ENCODE data around the gene BEND7. TPM values are rescaled to one million over a fixed set of nuclear protein-coding genes. Genes with fewer than 3 reads are reported as not detected.

BEND7 gene
- total and polyA plus RNA-seq, 7 donors: 6.1 to 27.6 (median 21.6) TPM

- TF ChIP-seq, protein P1, sequence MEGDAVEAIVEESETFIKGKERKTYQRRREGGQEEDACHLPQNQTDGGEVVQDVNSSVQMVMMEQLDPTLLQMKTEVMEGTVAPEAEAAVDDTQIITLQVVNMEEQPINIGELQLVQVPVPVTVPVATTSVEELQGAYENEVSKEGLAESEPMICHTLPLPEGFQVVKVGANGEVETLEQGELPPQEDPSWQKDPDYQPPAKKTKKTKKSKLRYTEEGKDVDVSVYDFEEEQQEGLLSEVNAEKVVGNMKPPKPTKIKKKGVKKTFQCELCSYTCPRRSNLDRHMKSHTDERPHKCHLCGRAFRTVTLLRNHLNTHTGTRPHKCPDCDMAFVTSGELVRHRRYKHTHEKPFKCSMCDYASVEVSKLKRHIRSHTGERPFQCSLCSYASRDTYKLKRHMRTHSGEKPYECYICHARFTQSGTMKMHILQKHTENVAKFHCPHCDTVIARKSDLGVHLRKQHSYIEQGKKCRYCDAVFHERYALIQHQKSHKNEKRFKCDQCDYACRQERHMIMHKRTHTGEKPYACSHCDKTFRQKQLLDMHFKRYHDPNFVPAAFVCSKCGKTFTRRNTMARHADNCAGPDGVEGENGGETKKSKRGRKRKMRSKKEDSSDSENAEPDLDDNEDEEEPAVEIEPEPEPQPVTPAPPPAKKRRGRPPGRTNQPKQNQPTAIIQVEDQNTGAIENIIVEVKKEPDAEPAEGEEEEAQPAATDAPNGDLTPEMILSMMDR (IDR thresholded peaks at IDR 0.05): no peak
- Histone ChIP-seq H3K4me1 (no peaks in the 10 kb centered on the region), H3K27me3 (ENCODE audit: insufficient read depth in 3 of 3, low read length in 2 of 3) (peaks cover 0 to 3% (median 0%) of the 10 kb centered on the region in 3 donors), H3K36me3 (ENCODE audit: insufficient read depth in 1 of 2, low read depth in 1 of 2) (no peaks in the 10 kb centered on the region), H3K27ac (no peak overlapping the region), H3K4me3 (no peak overlapping the region), H3K9me3 (no peaks in the 10 kb centered on the region)
- DNase-seq (no peak), ATAC-seq (no peak)
- intact Hi-C loops (cut with DNase I): no loop called here
- 76 to 80% (median 78%) methylated on average over 8 of the region's 8 CpGs for WGBS, 3 donors
Observed at GRCh38 chr10:13402021-13402420, 126.8 kb downstream of the BEND7 start.

- WGBS, 3 donors: 95 to 97% (median 96%) methylated on average over 3 of the region's 3 CpGs
- intact Hi-C loops (cut with DNase I): no loop called here
- Histone ChIP-seq H3K27ac (no peak overlapping the region), H3K4me3 (no peak overlapping the region), H3K9me3 (no peaks in the 10 kb centered on the region), H3K27me3 (ENCODE audit: insufficient read depth in 3 of 3, low read length in 2 of 3) (peaks cover 0 to 3% (median 3%) of the 10 kb centered on the region in 3 donors), H3K4me1 (no peaks in the 10 kb centered on the region), H3K36me3 (ENCODE audit: insufficient read depth in 1 of 2, low read depth in 1 of 2) (no peaks in the 10 kb centered on the region)
- ATAC-seq (no peak), DNase-seq (no peak)
- TF ChIP-seq, protein P1 (IDR thresholded peaks at IDR 0.05): no peak
Observed at GRCh38 chr10:13401142-13401541, 127.7 kb downstream of the BEND7 start.

DNA sequence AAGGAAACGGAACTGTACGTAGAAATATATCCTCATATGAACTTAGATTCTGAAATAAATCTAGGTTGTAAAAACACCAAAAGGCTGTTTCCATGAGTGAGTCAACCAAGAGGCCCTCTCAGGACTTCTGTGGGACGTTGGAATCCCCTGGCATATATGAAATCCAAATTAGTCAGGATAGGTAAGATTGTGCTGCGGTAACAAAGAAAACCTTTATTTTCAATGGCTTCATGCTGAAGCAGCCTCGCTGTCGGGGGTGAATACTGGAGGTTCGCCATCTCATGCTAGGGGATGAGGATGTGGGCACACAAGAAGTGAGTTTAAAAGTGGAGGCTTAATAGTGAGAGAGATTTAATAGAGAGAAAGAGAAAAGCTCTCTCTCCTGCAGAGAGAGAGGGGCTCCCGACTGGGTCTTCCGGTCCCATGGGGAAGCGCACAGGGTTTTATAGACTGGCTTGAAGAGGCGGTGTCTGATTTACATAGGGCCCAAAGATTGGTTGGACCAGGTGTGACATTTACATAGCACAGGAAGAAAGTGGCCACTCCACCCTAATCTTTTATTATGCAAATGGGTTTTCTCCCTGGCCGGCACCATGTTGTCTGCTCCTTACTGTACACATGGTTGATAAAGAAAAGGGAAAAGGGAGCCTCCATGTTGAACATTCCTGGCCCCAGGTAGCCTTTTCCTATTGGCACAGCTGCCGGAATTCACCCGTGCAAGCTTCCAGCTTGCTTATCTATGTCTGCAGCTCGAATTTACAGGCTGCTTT lies 128.4 kb downstream of the BEND7 start:
- no peak overlapping the region for H3K27ac ChIP-seq
- TF ChIP-seq, protein P1 (IDR thresholded peaks at IDR 0.05): no peak
- H3K36me3 ChIP-seq (ENCODE audit: insufficient read depth in 1 of 2, low read depth in 1 of 2): no peaks in the 10 kb centered on the region
- H3K4me3 ChIP-seq: no peak overlapping the region
- no peaks in the 10 kb centered on the region for H3K9me3 ChIP-seq
- intact Hi-C loops (cut with DNase I): no loop called here
- 66 to 74% (median 71%) methylated on average over 15 of the region's 15 CpGs for WGBS, 3 donors
- H3K4me1 ChIP-seq: no peaks in the 10 kb centered on the region
- H3K27me3 ChIP-seq (ENCODE audit: insufficient read depth in 3 of 3, low read length in 2 of 3): peaks cover 0 to 3% (median 3%) of the 10 kb centered on the region in 3 donors
- DNase-seq (no peak), ATAC-seq (no peak)

- H3K4me1 ChIP-seq: no peaks in the 10 kb centered on the region
- peaks cover 0 to 3% (median 3%) of the 10 kb centered on the region in 3 donors for H3K27me3 ChIP-seq (ENCODE audit: insufficient read depth in 3 of 3, low read length in 2 of 3)
- ATAC-seq (no peak), DNase-seq (no peak)
- no peak overlapping the region for H3K4me3 ChIP-seq
- intact Hi-C loops (cut with DNase I): no loop called here
- TF ChIP-seq, protein P1 (IDR thresholded peaks at IDR 0.05): no peak
- H3K27ac ChIP-seq: no peak overlapping the region
- WGBS, 3 donors: 62 to 76% (median 63%) methylated on average over 2 of the region's 2 CpGs
- no peaks in the 10 kb centered on the region for H3K36me3 ChIP-seq (ENCODE audit: insufficient read depth in 1 of 2, low read depth in 1 of 2)
- no peaks in the 10 kb centered on the region for H3K9me3 ChIP-seq
Observed at GRCh38 chr10:13399752-13400151, 129.1 kb downstream of the BEND7 start.

Measured in psoas muscle (tissue), 8 donors.